ENCODE data around the gene DPP10.

The DPP10 gene

DNA sequence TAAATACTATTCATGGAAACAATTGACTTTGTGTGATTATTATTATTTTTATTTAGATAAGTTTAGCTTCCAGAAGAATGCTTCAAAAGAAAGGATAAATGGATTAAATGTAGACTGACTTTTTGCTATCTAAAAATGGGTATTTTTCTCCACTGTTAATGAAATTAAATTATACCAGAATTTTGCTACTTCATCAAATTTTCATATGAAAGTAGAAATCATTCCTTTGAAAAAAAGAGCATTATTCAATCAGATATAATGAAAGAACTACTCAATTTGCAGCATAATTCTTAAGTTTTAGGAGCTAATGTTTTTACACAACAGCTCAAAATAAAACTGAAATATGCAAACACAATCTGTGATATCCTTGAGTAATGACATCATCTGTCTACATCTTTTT lies 1424.6 kb downstream of the DPP10 start:
- no peaks in the 10 kb centered on the region for H3K9me3 ChIP-seq (ENCODE audit: insufficient read depth, low read depth, low read length)
- no peaks in the 10 kb centered on the region for H3K79me2 ChIP-seq (ENCODE audit: insufficient read depth, low read length)
- H2AFZ ChIP-seq (ENCODE audit: low read length): no peak overlapping the region
- TF ChIP-seq, protein P1, sequence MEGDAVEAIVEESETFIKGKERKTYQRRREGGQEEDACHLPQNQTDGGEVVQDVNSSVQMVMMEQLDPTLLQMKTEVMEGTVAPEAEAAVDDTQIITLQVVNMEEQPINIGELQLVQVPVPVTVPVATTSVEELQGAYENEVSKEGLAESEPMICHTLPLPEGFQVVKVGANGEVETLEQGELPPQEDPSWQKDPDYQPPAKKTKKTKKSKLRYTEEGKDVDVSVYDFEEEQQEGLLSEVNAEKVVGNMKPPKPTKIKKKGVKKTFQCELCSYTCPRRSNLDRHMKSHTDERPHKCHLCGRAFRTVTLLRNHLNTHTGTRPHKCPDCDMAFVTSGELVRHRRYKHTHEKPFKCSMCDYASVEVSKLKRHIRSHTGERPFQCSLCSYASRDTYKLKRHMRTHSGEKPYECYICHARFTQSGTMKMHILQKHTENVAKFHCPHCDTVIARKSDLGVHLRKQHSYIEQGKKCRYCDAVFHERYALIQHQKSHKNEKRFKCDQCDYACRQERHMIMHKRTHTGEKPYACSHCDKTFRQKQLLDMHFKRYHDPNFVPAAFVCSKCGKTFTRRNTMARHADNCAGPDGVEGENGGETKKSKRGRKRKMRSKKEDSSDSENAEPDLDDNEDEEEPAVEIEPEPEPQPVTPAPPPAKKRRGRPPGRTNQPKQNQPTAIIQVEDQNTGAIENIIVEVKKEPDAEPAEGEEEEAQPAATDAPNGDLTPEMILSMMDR (conservative IDR thresholded peaks at IDR 0.05; ENCODE audit: low read length): no peak
- TF ChIP-seq EZH2phosphoT487 (IDR thresholded peaks at IDR 0.05; ENCODE audit: borderline replicate concordance): no peak
- H3K9ac ChIP-seq (ENCODE audit: low read depth, low read length, poor library complexity, severe bottlenecking): no peak overlapping the region
- no peaks in the 10 kb centered on the region for H3K36me3 ChIP-seq (ENCODE audit: insufficient read depth, low read length)
- H4K20me1 ChIP-seq (ENCODE audit: insufficient read depth, low read length, poor library complexity, severe bottlenecking): no peaks in the 10 kb centered on the region
- no peaks in the 10 kb centered on the region for H3F3A ChIP-seq (ENCODE audit: low read depth)
- H3K4me2 ChIP-seq (ENCODE audit: low read depth, low read length, poor library complexity, severe bottlenecking): no peak overlapping the region
- H3K4me3 ChIP-seq (ENCODE audit: low read length, poor library complexity, severe bottlenecking): no peak overlapping the region
- H3K4me1 ChIP-seq (ENCODE audit: insufficient read depth, low read length, poor library complexity, severe bottlenecking): no peaks in the 10 kb centered on the region
- H3K27me3 ChIP-seq (ENCODE audit: insufficient read depth, low read length, poor library complexity, severe bottlenecking): no peaks in the 10 kb centered on the region
- H3K9me2 ChIP-seq (replicated peaks; ENCODE audit: low read depth, low read length): no peaks in the 10 kb centered on the region

DNA sequence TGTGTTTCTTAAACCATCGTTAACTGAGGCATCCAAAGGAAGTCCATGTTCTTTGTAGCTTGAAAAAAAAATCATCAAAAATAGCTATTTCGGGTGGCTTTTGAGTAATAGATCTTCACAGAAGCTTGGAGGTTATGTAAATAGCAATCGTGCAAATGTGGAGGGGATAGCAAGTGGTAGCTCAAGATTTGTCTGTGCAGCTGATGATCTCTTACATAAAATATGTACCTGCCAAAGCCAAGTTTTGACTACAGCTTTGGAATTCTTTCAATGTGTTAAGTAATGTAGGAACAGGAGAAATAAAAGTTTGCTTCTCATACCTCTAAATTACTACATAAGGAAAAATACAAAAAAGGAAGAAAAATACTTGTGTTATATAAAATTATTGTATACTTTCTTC lies 1432.0 kb downstream of the DPP10 start:
- Histone ChIP-seq H3K9ac (ENCODE audit: low read depth, low read length, poor library complexity, severe bottlenecking) (no peak overlapping the region), H3K4me1 (ENCODE audit: insufficient read depth, low read length, poor library complexity, severe bottlenecking) (no peaks in the 10 kb centered on the region), H3K9me2 (replicated peaks; ENCODE audit: low read depth, low read length) (no peaks in the 10 kb centered on the region), H3K4me3 (ENCODE audit: low read length, poor library complexity, severe bottlenecking) (no peak overlapping the region), H3F3A (ENCODE audit: low read depth) (no peaks in the 10 kb centered on the region), H3K9me3 (ENCODE audit: insufficient read depth, low read depth, low read length) (no peaks in the 10 kb centered on the region), H3K36me3 (ENCODE audit: insufficient read depth, low read length) (no peaks in the 10 kb centered on the region), H4K20me1 (ENCODE audit: insufficient read depth, low read length, poor library complexity, severe bottlenecking) (no peaks in the 10 kb centered on the region), H3K79me2 (ENCODE audit: insufficient read depth, low read length) (no peaks in the 10 kb centered on the region), H3K27me3 (ENCODE audit: insufficient read depth, low read length, poor library complexity, severe bottlenecking) (no peaks in the 10 kb centered on the region), H3K4me2 (ENCODE audit: low read depth, low read length, poor library complexity, severe bottlenecking) (no peak overlapping the region), H2AFZ (ENCODE audit: low read length) (no peak overlapping the region)
- TF ChIP-seq, protein P1 (conservative IDR thresholded peaks at IDR 0.05; ENCODE audit: low read length): no peak
- TF ChIP-seq EZH2phosphoT487 (IDR thresholded peaks at IDR 0.05; ENCODE audit: borderline replicate concordance): no peak

DNA sequence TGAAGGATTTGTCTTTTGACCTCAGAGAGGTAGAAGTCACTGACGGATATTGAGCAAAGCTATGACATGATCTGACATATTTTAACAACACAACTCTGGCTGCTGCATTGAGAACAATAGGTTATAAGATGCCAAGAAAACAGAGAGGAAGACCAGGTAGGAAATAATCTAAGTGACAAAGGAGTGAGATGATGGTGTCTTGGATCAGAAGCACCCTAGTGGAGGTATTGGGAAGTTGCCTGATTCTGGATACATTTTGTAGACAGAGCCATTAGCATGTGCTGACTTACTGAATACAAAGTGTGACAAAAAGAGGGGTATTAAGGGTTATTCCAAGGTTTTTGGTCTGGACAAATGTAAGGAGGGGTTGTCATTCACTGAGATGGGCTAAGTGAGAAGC lies 1438.1 kb downstream of the DPP10 start:
- Histone ChIP-seq H3F3A (ENCODE audit: low read depth) (no peaks in the 10 kb centered on the region), H3K27me3 (ENCODE audit: insufficient read depth, low read length, poor library complexity, severe bottlenecking) (no peaks in the 10 kb centered on the region), H3K9me3 (ENCODE audit: insufficient read depth, low read depth, low read length) (no peaks in the 10 kb centered on the region), H2AFZ (ENCODE audit: low read length) (no peak overlapping the region), H3K79me2 (ENCODE audit: insufficient read depth, low read length) (no peaks in the 10 kb centered on the region), H3K4me3 (ENCODE audit: low read length, poor library complexity, severe bottlenecking) (no peak overlapping the region), H3K9me2 (replicated peaks; ENCODE audit: low read depth, low read length) (no peaks in the 10 kb centered on the region), H3K9ac (ENCODE audit: low read depth, low read length, poor library complexity, severe bottlenecking) (no peak overlapping the region), H4K20me1 (ENCODE audit: insufficient read depth, low read length, poor library complexity, severe bottlenecking) (no peaks in the 10 kb centered on the region), H3K4me2 (ENCODE audit: low read depth, low read length, poor library complexity, severe bottlenecking) (no peak overlapping the region), H3K4me1 (ENCODE audit: insufficient read depth, low read length, poor library complexity, severe bottlenecking) (no peaks in the 10 kb centered on the region), H3K36me3 (ENCODE audit: insufficient read depth, low read length) (no peaks in the 10 kb centered on the region)
- TF ChIP-seq EZH2phosphoT487 (IDR thresholded peaks at IDR 0.05; ENCODE audit: borderline replicate concordance): no peak
- TF ChIP-seq, protein P1 (conservative IDR thresholded peaks at IDR 0.05; ENCODE audit: low read length): no peak
